GM23248 (cell line): ENCODE measurements around the gene PHACTR4.

Experiments
- EZH2 ChIP-seq: fragments of 200-600 bp; sonication (generic); IDR thresholded peaks from 2 replicates; pipeline ENCODE4 v1.6.1; 2018; ENCODE audit warnings: antibody characterized with exemption, mild to moderate bottlenecking; ENCODE audit not compliant: insufficient read depth, poor library complexity, severe bottlenecking
- EZH2phosphoT487 ChIP-seq: fragments of 200-600 bp; sonication (generic); IDR thresholded peaks from 2 replicates; pipeline ENCODE4 v1.6.1; 2018; ENCODE audit warnings: antibody characterized with exemption, moderate library complexity, mild to moderate bottlenecking, low read depth; ENCODE audit not compliant: insufficient read depth

DNA sequence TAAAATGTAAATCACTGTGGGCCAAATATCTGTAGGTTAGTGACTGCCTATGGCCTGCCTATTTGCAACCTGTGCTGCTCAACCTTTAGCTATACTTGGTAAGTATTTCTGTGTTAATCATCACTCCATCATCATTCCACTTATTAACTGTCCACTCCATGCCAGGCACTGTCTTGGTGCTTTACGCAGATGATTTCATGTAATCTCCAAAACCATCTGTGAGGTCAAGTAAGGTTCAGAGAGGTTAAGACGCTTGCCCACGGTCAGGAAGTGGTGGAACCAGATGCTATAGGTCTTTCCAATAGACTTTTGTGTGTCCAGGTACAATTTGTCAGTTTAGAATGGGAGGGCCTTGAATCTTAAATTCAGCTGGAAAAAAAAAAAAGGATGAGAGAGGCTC is 10.8 kb upstream of the PHACTR4 start:
- TF ChIP-seq EZH2 (no peak), EZH2phosphoT487 (no peak)
